Measurements from ENCODE around the gene SERPINI1.
"Not testable (repeated sequence)": the region's sequence is repeated elsewhere in the genome, so short reads cannot be mapped to it uniquely, and the experiment has no call there.

SERPINI1 gene

GRCh38 chr3:167798443-167798842, 62.9 kb downstream of the SERPINI1 start:
- no peak for DNase-seq

DNA sequence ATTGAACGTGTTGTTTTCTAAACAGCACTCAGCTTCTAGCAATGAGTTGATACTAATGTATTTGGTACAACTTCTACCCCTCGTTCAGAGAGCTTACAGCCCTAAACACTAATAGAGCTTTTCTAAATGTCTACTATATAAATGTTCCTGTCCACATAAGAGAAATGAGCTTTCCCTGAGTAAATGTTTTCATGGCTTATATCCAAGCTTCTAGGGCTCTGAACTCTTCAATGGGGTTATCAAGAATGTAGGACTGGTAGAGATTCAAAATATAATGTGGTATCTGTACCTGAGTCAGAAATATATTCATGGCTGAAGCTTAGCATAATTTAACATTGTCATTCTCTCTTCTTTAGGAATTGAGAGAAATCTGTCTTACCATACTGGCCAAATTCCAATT, 73.4 kb downstream of the SERPINI1 start:
- DNase-seq = no peak

DNA sequence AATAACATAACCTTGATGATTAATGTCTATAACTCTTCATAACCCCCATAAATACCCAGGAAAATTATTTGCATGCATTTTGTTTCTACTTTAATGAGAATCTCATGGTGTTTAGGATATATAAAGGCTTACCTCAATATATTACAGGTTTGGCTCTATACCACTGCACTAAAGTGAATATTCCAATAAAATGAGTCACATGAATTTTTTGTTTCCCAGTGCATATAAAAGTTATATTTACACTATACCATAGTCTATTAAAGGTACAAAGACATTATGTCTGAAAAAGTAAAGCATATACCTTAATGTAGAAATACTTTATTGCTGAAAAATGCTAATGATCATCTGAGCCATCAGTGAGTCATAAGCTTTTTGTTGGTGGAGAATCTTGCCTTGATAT, 74.7 kb downstream of the SERPINI1 start:
- no peak for DNase-seq

- no peak for DNase-seq
Observed at GRCh38 chr3:167811031-167811430, 75.5 kb downstream of the SERPINI1 start.

DNA sequence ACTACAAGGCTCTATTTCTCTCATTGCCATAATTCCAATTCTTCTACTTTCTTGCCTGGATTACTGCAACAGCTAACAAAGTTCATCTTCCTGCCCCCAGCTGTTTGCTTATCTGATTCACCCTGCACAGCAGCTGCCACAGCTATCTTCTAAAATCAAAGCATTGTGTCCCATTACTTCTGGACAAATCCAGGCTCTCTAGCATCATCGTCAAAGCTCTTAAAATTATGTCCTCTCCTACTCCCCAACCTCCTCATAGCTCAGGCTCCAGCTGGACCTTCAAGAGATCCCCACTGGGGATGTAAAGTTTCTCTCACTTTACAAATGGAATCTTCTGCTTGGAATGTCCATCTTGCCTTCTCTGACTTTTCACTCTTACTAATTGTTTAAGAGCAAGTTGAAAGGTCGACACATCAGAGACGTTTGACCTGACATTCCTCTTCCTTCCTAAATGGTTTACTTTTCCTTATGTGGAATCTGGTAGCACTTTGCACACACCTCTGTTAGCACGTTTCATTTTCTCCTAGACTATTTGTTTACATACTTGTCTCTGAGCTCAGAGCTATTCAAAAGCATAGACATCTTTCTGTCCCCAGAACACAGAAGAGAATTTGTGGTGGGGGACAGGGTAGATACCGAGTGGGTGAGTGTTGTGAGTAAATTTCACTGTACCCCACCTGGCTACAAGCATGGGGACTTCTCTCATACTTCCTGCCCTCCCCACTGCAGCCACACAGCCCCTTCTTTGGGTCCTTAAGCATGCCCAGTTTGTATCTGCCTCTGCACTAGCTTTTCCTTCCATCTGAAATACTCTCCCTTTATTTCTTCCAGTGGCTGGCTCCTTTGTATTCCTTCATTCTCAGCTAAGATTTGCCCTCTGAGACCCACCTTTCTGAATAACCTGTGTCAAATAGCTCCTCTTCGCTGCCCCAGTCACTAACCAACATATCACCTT, 77.9 kb downstream of the SERPINI1 start:
- no peak for DNase-seq

- DNase-seq = peak; percentile 5
Observed at GRCh38 chr3:167814441-167814951, 79.0 kb downstream of the SERPINI1 start.

DNA sequence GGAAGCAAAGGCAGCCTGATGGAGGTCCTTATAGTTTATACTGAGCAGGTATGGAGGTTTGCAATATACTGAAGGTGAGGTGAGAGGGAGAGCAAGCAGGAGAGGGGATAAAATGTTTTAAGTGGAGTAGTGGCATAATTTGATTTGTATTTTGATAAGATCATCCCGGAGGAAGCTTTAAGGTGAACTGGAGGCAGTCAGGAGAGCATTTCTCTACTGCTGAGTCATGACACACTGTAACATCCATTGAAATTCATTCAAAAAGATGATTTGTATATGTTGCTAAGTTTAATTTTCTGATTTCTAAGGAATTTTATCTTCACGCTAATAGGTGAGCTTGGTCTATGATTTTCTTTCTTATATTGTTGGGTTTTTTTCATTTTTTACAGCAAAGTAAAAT, 81.4 kb downstream of the SERPINI1 start:
- DNase-seq = no peak

- DNase-seq = no peak
Observed at GRCh38 chr3:167820102-167820865, 84.8 kb downstream of the SERPINI1 start.

GRCh38 chr3:167821248-167821805, 85.8 kb downstream of the SERPINI1 start:
- no peak for DNase-seq

DNA sequence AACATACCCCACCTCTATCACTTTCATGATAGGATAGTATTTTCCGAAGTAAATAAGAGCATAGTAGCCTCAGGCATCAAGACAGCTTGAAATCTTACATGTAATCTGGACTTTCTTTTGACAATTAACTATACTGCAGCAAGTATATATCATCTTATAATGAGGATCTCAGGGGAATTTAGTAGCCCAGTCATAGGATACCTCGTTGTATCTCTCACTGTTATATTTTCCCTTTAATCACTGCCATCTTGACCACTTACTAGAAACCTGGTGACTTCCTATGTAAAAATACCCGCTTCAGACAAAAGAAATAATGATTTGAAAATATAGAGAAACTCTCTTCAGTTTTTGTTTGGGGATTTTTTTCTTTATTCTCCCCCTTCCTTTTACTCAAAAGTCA, 88.2 kb downstream of the SERPINI1 start:
- DNase-seq = no peak

- not testable (repeated sequence) for DNase-seq
Observed at GRCh38 chr3:167827588-167827987, 92.1 kb downstream of the SERPINI1 start.

DNA sequence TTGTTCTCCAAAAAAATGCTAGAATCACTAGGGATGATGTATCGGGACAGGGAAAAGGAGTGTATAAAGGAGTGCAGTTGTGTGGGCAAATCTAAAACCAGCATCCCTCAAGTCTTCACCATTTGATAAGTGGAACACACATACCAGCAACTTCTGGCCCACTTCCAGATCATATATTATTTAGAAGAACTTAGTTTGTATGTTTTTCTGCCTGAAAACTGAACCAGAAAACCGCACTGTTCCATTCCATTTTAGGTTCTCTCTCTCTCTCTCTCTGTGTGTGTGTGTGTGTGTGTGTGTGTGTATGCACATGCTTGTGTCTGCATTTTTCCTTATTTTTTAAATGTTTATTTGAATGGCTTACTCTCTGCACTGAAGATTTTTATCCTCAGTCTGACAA, 93.5 kb downstream of the SERPINI1 start:
- DNase-seq = no peak

DNA sequence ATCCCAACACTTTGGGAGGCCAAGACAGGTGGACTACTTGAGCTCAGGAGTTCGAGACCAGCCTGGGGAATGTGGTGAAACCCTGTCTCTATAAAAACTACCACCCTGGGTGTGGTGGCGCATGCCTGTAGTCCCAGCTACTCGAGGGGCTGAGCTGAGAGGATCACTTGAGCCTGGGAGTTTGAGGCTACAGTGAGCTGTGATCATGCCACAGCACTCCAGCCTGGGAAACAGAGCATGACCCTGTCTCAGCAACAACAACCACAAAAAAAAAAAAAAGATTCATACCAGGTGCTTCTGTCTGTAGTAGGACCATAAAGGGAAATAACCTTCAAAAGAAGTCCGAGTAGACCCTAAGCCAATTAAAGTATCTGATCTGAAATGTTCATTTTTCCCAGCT, 94.5 kb downstream of the SERPINI1 start:
- no peak for DNase-seq

GRCh38 chr3:167835359-167835758, 99.8 kb downstream of the SERPINI1 start:
- no peak for DNase-seq

DNA sequence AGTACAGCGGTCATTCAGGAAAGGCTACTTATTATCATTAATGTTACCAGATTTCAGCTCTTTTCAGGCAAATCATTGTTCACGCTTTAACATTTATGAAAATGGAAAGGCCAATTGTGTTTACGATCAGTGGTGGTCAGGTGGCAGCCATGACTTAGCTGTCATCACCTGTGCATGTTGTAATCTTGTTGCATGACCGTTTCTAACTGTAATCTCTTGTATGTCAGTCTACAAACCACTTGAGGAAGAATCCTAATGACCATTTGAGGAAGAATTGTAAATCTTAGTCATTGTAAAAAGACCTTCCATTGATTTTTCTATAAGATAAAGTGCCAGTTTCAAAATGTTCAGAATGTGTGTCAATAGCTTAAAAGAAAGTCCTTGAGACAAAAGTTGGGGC, 100.4 kb downstream of the SERPINI1 start:
- peak; percentile 28 for DNase-seq

- peak; percentile 29 for DNase-seq
Observed at GRCh38 chr3:167837466-167837865, 101.9 kb downstream of the SERPINI1 start.

- no peak for DNase-seq
Observed at GRCh38 chr3:167839460-167840134, 104.1 kb downstream of the SERPINI1 start.

DNA sequence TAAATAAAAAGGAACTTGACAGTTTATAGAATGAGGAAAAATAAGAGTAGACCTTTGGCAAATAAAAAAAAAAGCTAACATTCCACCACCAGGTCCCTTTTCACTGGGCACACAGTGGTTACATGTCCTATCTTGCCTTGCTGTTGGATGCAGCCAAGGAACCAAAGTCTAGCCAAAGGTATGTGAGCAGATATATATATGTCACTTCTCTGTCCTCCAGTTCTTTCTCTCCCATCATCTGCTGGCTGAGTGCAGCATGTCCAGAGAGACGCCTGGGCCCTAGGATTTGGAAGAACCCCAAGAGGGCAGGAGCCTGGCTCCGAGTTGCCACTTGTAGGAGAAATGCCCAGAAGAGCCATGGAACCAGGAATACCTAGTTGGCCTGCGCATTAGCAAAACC, 104.7 kb downstream of the SERPINI1 start:
- no peak for DNase-seq

- peak; percentile 67 for DNase-seq
Observed at GRCh38 chr3:167843481-167843880, 108.0 kb downstream of the SERPINI1 start.

DNA sequence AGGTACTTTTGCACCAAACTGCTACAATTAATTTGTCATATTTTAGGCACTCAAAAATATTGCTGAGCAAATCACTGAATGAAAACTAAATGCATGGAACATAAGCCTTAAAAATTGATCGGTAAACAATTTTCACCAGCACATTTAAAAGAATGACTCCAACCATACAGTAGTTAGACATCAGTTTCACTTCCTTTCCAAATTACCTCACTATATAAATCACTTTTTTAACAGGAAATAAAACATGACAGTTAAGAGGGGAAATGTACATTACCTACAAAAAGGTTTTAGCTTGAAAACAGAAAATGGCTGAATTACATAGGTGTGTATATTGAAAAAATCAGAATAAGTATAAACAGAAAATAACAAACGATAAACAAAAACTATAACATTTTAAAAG, 108.4 kb downstream of the SERPINI1 start:
- DNase-seq = peak; percentile 82

DNA sequence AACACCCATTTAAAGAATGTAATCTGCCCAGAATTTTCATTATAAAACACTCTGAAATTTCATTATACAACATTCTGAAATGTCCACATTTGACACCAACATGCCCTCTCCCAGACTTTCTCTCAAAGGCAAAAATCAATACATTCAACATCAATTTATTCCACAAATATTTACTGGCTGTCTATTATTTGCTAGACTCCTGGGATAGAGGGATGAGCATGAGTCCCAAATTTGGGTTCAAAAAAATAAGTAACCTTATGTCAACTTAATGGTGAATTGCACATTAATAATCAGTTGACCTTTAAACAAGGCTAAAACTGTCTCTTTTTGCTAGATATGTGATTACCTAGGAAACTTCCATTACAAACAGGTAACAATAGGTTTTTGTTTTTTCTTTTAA, 109.0 kb downstream of the SERPINI1 start:
- DNase-seq = no peak

DNA sequence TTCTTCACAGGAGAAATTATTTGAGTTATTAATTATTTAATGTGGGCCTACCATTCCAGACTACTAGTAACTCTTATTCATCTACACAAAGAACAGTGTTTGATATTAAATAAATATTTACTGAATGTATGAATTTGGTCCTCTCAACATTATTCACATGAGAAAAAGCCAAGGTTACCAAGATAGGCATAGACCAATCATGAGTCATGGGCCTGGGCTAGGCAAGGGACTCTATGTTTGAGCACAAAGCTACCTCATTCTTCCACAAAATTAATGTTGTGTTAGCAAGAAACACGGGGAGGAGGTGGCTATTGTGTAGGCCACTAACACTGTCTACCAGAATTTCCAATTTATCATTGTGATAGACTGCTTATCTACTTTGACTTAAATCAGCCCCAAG, 115.7 kb downstream of the SERPINI1 start:
- no peak for DNase-seq

DNA sequence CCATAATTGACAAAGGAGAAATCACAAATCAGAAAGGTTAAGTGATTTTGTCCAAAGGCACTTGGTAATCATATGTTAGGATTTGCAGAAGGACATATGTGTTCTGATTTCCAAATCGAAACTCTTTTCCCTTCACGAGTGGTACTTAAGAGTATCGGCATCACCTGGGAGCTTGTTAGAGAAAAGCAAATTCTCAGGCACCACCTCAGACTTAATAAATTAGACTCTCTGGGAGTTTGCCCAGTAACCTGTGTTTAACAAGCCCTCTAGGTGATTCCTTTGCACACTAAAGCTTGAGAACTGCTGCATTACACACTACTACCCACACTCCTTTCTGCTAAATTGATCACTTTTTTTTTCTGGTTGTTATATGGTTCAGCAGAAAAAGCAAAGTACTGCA, 116.2 kb downstream of the SERPINI1 start:
- DNase-seq = no peak
